ENCODE results near the gene CCND3. TPM values are rescaled to one million over a fixed set of nuclear protein-coding genes. Genes with fewer than 3 reads are reported as not detected.

Gene CCND3
- 31.2 TPM for total RNA-seq

GRCh38 chr6:41941280-41942066 is at the start of gene CCND3:
TSS of gene CCND3 (minus strand) at chr6:41941808. CDS start at chr6:41941649, 159 bp downstream.

GRCh38 chr6:41920921-41921711 is 20.5 kb downstream of the CCND3 start, which contains the start of the genes BYSL and MED20:
TSS of gene BYSL (plus strand) at chr6:41921499. CDS start at chr6:41921563, 64 bp downstream.
TSS of gene MED20 (minus strand) at chr6:41921139. CDS start at chr6:41921018, 121 bp downstream.

DNA sequence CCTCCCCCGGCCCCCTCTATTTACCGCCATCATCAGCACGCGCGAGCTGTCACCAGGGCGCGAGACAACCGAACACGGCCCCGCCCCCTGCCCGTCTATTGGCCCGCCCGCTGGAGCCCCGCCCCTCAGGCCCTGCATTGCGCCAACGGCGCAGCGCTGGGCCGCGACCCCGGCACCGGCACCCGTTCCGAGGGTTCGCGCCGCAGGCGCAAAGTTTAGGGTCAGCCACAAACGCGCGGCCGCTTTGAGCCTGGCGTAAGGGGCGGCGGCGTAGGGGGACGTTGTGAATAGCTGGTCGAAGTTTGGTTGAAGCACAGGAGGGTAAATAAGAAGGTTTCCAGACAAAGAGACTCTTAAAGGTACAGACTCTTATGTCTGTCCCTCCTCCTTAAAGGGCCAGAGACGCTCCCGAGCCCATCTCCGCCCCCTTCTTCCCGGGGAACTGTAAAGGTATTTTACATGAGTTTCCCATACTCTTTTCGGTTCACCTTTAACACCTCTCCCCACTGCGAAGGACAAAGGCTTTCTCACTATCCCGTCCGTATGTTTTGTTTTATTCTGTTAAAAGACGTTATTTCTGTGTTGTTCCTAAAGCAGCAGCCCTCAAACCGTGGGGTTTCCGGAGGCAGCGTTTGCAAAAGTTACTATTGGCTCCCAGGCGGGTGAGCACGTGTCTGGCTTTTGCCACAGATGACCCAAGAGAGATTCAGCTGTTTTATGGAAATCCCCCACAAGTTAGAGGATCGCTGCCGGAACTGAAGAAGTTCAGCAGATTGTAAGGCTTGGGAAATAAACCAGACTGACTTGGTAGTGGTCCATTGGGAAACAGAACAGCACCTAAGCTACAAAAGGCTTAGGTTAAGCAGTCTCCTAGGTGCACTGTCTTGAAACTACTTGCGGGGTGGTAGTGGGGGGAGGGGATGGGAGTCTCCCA is 46.0 kb downstream of the CCND3 start, which contains the start of gene USP49:
USP49 (minus strand) TSS at position 76 of the 934 bp plus-strand sequence. CDS start 88,392 bp downstream, outside the sequence.

Small RNA genes within 50 kb of the gene (small RNA-seq; reads per million reads assigned to genes)
- not detected for gene RF00019 (ENCODE audit: low replicate concordance)

Other genes with a start within 250 kb of the CCND3 start
- 18.3 TPM for gene TFEB, start 206.2 kb downstream of the CCND3 start, total RNA-seq
- gene PGC, start 194.4 kb downstream of the CCND3 start, total RNA-seq = 0.18 TPM
- gene FRS3, start 161.9 kb downstream of the CCND3 start, total RNA-seq = 5.3 TPM
- gene PRICKLE4, start 161.0 kb downstream of the CCND3 start, total RNA-seq = 3.2 TPM
- 68.5 TPM for gene TOMM6, start 154.1 kb downstream of the CCND3 start, total RNA-seq
- 9.1 TPM for gene USP49, start 46.4 kb downstream of the CCND3 start, total RNA-seq
- gene MED20, start 20.7 kb downstream of the CCND3 start, total RNA-seq = 27.2 TPM
- 18.3 TPM for gene BYSL, start 20.3 kb downstream of the CCND3 start, total RNA-seq
- gene TAF8, start 108.7 kb upstream of the CCND3 start, total RNA-seq = 21.5 TPM
- 5.5 TPM for gene C6orf132, start 200.8 kb upstream of the CCND3 start, total RNA-seq
- gene GUCA1A, start 231.6 kb upstream of the CCND3 start, total RNA-seq = not detected